Activated CD8-positive, alpha-beta memory T cell treated with anti-CD3 and anti-CD28 coated beads for 48 hours (primary cell): ENCODE results near the gene PRKCI.
"Not testable (repeated sequence)": the region's sequence is repeated elsewhere in the genome, so short reads cannot be mapped to it uniquely, and the experiment has no call there.

Experiments
- DNase-seq, 3 experiments: peaks; one replicate each; pipeline ENCODE4 v3.0.0-alpha.2; 2020; ENCODE audit warnings: low read depth in 2 of 3, low spot score in 2 of 3

Gene PRKCI

GRCh38 chr3:170222647-170223541, 670 bp downstream of the PRKCI start:
- DNase-seq = peak in 2 of 3 experiments; percentile 2 to 4

- no peak for DNase-seq
These were observed 2.9 kb downstream of the PRKCI start for GRCh38 chr3:170225166-170225565.

GRCh38 chr3:170226426-170226960, 4.3 kb downstream of the PRKCI start:
- DNase-seq = no peak

GRCh38 chr3:170228093-170228766, 6.0 kb downstream of the PRKCI start:
- DNase-seq = no peak

- DNase-seq = no peak
These were observed 10.0 kb downstream of the PRKCI start for GRCh38 chr3:170232266-170232665.

- no peak for DNase-seq
These were observed 11.3 kb downstream of the PRKCI start for GRCh38 chr3:170233530-170233929.

- no peak for DNase-seq
These were observed 17.9 kb downstream of the PRKCI start for GRCh38 chr3:170240142-170240541.

- DNase-seq = no peak
These were observed 18.4 kb downstream of the PRKCI start for GRCh38 chr3:170240671-170241070.

- no peak for DNase-seq
These were observed 22.4 kb downstream of the PRKCI start for GRCh38 chr3:170244576-170244975.

GRCh38 chr3:170247875-170248274, 25.7 kb downstream of the PRKCI start:
- no peak for DNase-seq

GRCh38 chr3:170256597-170256996, 34.4 kb downstream of the PRKCI start:
- DNase-seq = no peak

GRCh38 chr3:170257145-170257544, 34.9 kb downstream of the PRKCI start:
- DNase-seq = no peak

GRCh38 chr3:170258105-170258487, 35.9 kb downstream of the PRKCI start:
- DNase-seq = no peak

- no peak for DNase-seq
These were observed 37.7 kb downstream of the PRKCI start for GRCh38 chr3:170259907-170260306.

GRCh38 chr3:170267793-170268192, 45.6 kb downstream of the PRKCI start:
- no peak for DNase-seq

- DNase-seq = not testable (repeated sequence)
These were observed 47.5 kb downstream of the PRKCI start for GRCh38 chr3:170269673-170270254.

GRCh38 chr3:170270282-170270881, 48.2 kb downstream of the PRKCI start:
- DNase-seq = no peak

- DNase-seq = no peak
These were observed 52.4 kb downstream of the PRKCI start for GRCh38 chr3:170274641-170275040.

GRCh38 chr3:170275832-170276231, 53.6 kb downstream of the PRKCI start:
- DNase-seq = no peak

GRCh38 chr3:170277311-170277710, 55.1 kb downstream of the PRKCI start:
- DNase-seq = not testable (repeated sequence)

- DNase-seq = no peak
These were observed 55.8 kb downstream of the PRKCI start for GRCh38 chr3:170277833-170278580.
